H54 (cell line): ENCODE data around the gene MYL12B.
"Not testable (repeated sequence)": the region's sequence is repeated elsewhere in the genome, so short reads cannot be mapped to it uniquely, and the experiment has no call there.

ENCODE experiments used
- DNase-seq: peaks from one replicate; pipeline ENCODE4 v3.0.0; 2011; ENCODE audit warnings: low spot score, mixed read lengths; ENCODE audit not compliant: insufficient read length
- FAIRE-seq: peaks from 3 replicates; lab custom pipeline; 2011; peaks lifted over from hg19 to GRCh38; lab: Jason Lieb, UNC
- POLR2A ChIP-seq: IDR thresholded peaks from 2 replicates; pipeline ENCODE4 v1.6.1; 2011; ENCODE audit warnings: low read depth, mild to moderate bottlenecking, low read length

Gene MYL12B

DNA sequence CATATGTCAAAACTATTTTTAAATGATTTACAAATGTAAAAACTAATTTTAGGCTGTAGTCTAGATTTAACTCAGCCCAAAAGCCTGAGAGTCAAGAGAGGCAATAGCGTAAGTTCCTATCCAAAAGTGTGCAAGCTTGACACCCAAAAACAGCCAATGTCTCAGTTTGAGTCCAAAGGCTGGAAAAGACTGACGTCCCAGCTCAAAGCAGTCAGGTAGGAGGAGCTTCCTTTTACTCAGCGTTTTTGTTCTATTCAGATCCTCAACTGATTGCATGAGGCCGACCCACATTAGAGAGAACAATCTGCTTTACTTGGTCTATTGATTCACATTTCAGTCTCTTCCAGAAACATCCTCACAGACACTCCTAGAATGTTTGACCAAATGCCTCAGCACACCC lies 51.8 kb downstream of the MYL12B start:
- TF ChIP-seq POLR2A: no peak
- FAIRE-seq (no peak), DNase-seq (no peak)

DNA sequence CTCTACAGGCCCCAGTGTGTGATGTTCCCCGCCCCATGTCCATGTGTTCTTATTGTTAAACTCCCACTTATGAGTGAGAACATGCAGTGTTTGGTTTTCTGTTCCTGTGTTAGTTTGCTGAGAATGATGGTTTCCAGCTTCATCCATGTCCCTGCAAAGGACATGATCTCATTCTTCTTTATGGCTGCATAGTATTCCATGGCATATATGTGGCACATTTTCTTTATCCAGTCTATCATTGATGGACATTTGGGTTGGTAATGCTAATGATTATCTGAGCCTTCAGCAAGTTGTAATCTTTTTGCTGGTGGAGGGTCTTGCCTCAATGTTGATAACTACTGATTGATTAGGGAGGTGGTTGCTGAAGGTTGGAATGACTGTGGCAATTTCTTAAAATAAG lies 53.4 kb downstream of the MYL12B start:
- DNase-seq, FAIRE-seq: not testable (repeated sequence)

DNA sequence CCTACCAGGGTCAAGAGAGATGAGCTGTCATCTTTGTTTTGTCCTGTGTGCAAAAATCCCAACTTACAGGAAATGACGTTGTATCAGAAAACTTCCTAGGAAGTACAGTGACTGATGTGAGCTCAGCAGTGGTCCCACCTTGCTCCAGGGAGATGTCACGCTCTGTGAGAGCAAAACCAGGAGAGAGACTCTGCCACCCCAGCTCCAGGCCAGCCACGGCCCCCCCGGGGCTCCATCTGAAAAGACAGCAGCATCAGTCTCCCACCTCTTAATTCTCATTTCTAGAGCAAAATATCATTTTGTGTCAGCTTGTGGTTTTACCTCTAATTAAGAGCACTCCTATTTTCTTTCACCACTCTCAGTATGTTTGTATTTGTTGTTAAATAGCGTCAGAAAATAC lies 57.5 kb downstream of the MYL12B start:
- FAIRE-seq: no peak
- no peak for DNase-seq
- no peak for TF ChIP-seq POLR2A

DNA sequence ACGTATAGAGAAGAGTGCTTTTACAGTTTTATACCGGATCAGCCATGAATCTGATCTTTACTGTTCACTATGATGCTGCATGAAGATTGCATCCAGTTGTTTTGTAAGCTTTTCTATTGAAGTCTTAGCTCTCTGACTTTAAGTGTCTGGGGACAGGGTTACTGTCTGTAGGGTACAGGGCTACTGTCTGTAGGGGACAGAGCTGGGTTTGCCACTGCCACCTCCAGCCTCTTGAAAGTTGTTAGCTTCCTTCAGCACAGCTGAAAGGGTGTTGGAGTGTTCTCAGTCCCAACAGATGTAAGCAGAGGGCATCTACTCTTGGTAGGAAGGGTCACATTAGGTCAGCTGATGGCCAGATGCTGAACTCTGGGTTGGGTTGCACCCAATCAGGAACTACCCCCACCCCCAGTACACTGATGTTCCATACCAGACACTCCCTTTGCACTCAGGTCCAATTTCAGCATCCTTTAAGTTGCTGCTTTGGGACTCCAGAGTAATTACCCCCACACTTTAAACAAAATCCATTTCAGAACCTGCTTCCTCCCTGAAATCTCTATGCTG lies 58.0 kb downstream of the MYL12B start:
- DNase-seq (no peak), FAIRE-seq (no peak)
- no peak for TF ChIP-seq POLR2A

DNA sequence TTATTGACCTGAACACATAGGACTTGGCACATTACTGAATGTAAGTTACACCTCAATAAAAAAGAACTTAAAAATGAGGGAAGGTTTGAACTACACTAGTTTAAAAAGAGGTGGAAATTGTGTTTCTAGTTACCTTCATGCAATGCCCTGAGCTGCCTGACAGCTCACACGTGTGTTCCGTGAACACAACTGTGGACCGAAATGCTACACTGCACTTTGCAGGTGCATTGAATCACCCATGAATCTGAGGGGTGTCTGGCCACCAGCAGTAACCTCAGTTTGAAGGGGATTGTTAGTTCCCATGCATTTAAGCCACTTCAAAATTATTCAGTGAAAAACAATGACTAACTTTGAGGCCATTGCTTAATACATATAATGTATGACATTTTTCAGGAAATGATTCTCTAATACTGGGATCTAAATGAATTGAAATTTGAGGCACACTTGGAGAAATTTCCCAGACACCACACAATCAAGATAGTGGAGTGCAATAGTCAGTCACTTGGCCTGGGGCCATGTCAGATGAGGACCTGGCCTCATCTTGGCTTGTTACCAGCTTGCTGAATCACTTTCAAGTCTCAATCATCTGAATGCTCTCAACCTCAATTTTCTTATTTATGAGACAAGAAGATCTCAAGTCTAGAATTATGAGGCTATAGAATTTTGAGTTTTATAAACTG lies 59.3 kb downstream of the MYL12B start:
- peak; percentile 28 for DNase-seq
- peak; percentile 99 for FAIRE-seq
- TF ChIP-seq POLR2A: no peak

DNA sequence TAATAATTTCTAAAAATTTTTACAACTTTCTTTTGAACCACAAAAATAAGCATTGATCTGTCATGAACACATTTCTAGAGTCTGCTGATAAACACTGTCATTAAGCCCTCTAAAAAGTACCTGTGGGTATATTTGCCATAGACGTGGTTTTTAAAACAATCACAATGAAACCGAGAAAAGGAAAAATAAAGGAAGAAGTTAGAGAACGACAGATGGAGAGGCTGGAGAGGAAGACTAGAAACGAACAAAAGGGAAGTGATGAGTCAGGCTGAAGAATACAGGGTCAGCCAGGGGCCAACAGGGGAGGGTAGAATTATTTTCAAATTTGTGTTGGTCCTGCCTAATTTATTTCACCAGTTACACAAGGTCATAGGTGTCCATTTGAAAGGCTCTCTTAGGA lies 62.0 kb downstream of the MYL12B start:
- no peak for TF ChIP-seq POLR2A
- FAIRE-seq (peak; percentile 91), DNase-seq (no peak)
